HEK293 (cell line): ENCODE measurements around the gene NR2F2.

Experiments
- RBAK ChIP-seq: fragments of 450-650 bp; formaldehyde crosslinking; IDR thresholded peaks from 2 replicates; pipeline ENCODE4 v1.5.1; 2016; ENCODE audit warnings: missing biosample characterization, missing genetic modification characterization
- SP2 ChIP-seq: fragments of 450-650 bp; formaldehyde crosslinking; IDR thresholded peaks from 2 replicates; pipeline ENCODE4 v1.5.1; 2016; ENCODE audit warnings: missing biosample characterization, missing genetic modification characterization
- YY1 ChIP-seq: fragments of 450-650 bp; formaldehyde crosslinking; IDR thresholded peaks from 2 replicates; pipeline ENCODE4 v1.5.1; 2018; ENCODE audit warnings: missing biosample characterization, missing genetic modification characterization
- ZFP37 ChIP-seq: fragments of 450-650 bp; formaldehyde crosslinking; IDR thresholded peaks from 2 replicates; pipeline ENCODE4 v1.5.1; 2016; ENCODE audit warnings: missing biosample characterization, missing genetic modification characterization
- ZNF114 ChIP-seq: fragments of 450-650 bp; formaldehyde crosslinking; IDR thresholded peaks from 2 replicates; pipeline ENCODE4 v1.5.0; 2017; ENCODE audit warnings: missing biosample characterization, missing genetic modification characterization
- ZNF24 ChIP-seq: fragments of 450-650 bp; formaldehyde crosslinking; IDR thresholded peaks from 2 replicates; pipeline ENCODE4 v1.5.1; 2016; ENCODE audit warnings: missing biosample characterization, missing genetic modification characterization
- ZNF274 ChIP-seq, 2 experiments: fragments of 200-500 bp in 1 of 2; fragments of 450-650 bp in 1 of 2; sonication (Bioruptor generic) in 1 of 2; formaldehyde crosslinking in 1 of 2; IDR thresholded peaks; 2 replicates each; pipeline versions ENCODE4 v1.5.1 to v1.6.1; 2014 to 2016; ENCODE audit warnings: borderline replicate concordance in 1 of 2, inconsistent platforms in 1 of 2, low read length in 1 of 2, missing biosample characterization in 1 of 2, missing genetic modification characterization in 1 of 2
- ZNF391 ChIP-seq: fragments of 450-650 bp; formaldehyde crosslinking; IDR thresholded peaks from 2 replicates; pipeline ENCODE4 v1.5.1; 2016; ENCODE audit warnings: low read depth, missing biosample characterization, missing genetic modification characterization, borderline replicate concordance
- ZNF530 ChIP-seq: fragments of 450-650 bp; formaldehyde crosslinking; IDR thresholded peaks from 2 replicates; pipeline ENCODE4 v1.5.1; 2016; ENCODE audit warnings: low read depth, missing biosample characterization, missing genetic modification characterization
- ZNF555 ChIP-seq: fragments of 450-650 bp; formaldehyde crosslinking; conservative IDR thresholded peaks from 2 replicates; pipeline ENCODE4 v1.5.1; 2017; ENCODE audit warnings: missing biosample characterization, mild to moderate bottlenecking, missing genetic modification characterization, inconsistent platforms
- ZNF629 ChIP-seq: fragments of 450-650 bp; formaldehyde crosslinking; IDR thresholded peaks from 2 replicates; pipeline ENCODE4 v1.5.1; 2017; ENCODE audit warnings: missing biosample characterization, missing genetic modification characterization
- TF ChIP-seq, protein P1 (sequence below): fragments of 450-650 bp; formaldehyde crosslinking; IDR thresholded peaks from 2 replicates; pipeline ENCODE4 v1.5.1; 2016; ENCODE audit warnings: missing biosample characterization, missing genetic modification characterization

DNA sequence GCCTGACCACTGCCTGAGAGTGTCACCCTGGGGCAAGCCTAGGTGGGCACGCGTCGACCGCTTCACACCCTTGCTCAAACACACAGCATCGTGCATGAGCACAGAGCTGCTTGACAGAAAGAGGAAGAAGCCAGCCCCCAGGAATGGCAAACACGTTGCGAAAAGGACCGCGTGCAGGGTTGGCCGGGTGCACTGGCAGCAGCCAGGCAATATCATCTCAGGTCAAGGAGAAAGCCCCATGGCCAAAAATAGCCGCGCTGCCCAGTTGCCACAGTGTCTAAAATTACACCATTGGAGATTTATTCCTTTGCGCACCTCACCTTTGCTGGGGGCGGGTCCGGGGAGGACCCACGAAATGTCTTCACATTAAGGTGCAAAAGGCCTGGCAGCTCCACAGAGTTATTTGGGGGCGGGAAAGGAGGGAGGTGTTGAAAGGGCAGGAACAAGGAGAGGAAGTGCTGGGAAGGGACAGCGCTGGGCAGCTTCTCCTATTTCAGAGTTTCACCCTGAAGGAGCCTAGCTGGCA lies 44.7 kb upstream of the NR2F2 start:
- TF ChIP-seq ZFP37 (tag by site-specific recombination), result no peak
- TF ChIP-seq, protein P1, sequence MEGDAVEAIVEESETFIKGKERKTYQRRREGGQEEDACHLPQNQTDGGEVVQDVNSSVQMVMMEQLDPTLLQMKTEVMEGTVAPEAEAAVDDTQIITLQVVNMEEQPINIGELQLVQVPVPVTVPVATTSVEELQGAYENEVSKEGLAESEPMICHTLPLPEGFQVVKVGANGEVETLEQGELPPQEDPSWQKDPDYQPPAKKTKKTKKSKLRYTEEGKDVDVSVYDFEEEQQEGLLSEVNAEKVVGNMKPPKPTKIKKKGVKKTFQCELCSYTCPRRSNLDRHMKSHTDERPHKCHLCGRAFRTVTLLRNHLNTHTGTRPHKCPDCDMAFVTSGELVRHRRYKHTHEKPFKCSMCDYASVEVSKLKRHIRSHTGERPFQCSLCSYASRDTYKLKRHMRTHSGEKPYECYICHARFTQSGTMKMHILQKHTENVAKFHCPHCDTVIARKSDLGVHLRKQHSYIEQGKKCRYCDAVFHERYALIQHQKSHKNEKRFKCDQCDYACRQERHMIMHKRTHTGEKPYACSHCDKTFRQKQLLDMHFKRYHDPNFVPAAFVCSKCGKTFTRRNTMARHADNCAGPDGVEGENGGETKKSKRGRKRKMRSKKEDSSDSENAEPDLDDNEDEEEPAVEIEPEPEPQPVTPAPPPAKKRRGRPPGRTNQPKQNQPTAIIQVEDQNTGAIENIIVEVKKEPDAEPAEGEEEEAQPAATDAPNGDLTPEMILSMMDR, result no peak
- no peak for TF ChIP-seq ZNF391
- no peak for TF ChIP-seq ZNF530 (tag by site-specific recombination)
- no peak for TF ChIP-seq RBAK (tag by site-specific recombination)
- no peak for TF ChIP-seq ZNF114 (tag by site-specific recombination)
- TF ChIP-seq ZNF274 (IDR thresholded peaks at IDR 0.05; ENCODE audit: low read length), result no peak
- no peak for TF ChIP-seq ZNF274 (tag by site-specific recombination; IDR thresholded peaks at IDR 0.05; ENCODE audit: borderline replicate concordance)
- TF ChIP-seq ZNF555 (tag by site-specific recombination), result no peak
- no peak for TF ChIP-seq ZNF629
- no peak for TF ChIP-seq YY1
- no peak for TF ChIP-seq SP2
- TF ChIP-seq ZNF24, result no peak
